Measurements from ENCODE around the gene KRTAP1-4.
"Not testable (repeated sequence)": the region's sequence is repeated elsewhere in the genome, so short reads cannot be mapped to it uniquely, and the experiment has no call there.

KRTAP1-4 gene

DNA sequence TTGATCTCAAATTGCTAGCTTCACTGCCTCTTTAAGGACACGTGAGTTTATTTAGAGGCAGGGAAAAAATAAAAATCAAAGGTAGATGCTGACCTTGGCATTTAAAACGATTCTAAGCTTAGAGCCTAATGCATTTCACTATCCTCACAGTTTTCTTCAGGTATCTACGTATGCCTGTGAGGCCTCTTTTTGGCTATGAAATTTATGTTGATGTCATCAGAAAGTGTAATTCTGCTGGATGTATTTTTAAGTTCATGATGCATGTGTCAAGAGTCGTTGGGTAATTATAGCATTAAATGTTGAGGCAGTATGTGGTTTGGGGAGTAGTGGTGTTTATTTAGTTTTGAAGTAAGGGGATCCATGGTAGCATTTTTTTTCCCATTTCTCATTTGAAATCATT lies 26.1 kb downstream of the KRTAP1-4 start:
- no peak for DNase-seq (ENCODE audit: extremely low read depth, low read depth)
- no peak overlapping the region for H3K4me3 ChIP-seq (replicated peaks; ENCODE audit: low read depth, low read length)
- TF ChIP-seq CTCF (IDR thresholded peaks at IDR 0.05; ENCODE audit: low read depth, low read length, missing control alignments) = no peak

- no peak overlapping the region for H3K4me3 ChIP-seq (replicated peaks; ENCODE audit: low read depth, low read length)
- DNase-seq (ENCODE audit: extremely low read depth, low read depth) = no peak
- TF ChIP-seq CTCF (IDR thresholded peaks at IDR 0.05; ENCODE audit: low read depth, low read length, missing control alignments) = no peak
Measured at GRCh38 chr17:41002814-41003213, 27.2 kb downstream of the KRTAP1-4 start.

DNA sequence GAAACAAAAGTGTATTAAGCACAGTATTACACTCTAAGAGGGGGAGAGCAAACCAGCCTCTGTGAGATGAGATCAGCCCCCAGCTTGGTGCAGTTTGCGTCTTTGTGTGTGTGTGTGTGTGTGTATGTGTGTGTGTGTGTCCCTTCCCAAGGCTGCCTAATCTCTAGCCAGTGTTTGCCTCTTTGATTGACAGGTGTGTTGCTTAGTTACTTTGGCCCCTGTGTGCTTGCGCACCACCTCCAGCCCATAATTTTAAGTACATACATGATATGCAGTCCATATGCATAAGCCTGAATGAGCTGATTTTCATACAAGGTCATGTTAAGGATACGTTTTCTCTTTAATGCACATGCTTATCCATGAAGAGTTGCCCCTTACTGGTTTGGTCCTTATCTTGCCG lies 28.2 kb downstream of the KRTAP1-4 start:
- TF ChIP-seq CTCF (IDR thresholded peaks at IDR 0.05; ENCODE audit: low read depth, low read length, missing control alignments) = no peak
- no peak overlapping the region for H3K4me3 ChIP-seq (replicated peaks; ENCODE audit: low read depth, low read length)
- no peak for DNase-seq (ENCODE audit: extremely low read depth, low read depth)

DNA sequence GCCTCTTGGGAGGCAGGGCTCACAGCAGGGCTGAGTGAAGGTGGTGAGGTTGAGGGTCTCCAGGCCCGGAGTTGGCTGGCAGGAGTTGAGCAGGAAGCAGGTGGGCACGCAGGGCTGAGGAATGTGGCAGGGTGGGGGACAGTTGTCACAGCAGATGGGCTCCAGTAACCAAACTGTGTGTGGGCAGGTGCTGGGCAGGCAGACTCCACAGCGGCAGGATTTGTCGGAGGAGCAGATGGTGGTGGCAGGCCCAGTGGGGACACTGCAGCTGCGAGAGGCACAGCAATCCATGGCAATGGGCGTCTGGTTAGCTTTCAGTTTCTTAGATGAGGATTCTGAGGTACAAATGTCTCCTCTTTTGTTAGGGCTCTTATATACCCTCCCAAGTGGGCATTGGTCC lies 30.4 kb downstream of the KRTAP1-4 start, which contains the start of gene KRTAP3-2:
TSS of gene KRTAP3-2 (minus strand) at position 344 of the 400 bp plus-strand sequence. CDS start at position 291, 53 bp downstream.
- H3K4me3 ChIP-seq (replicated peaks; ENCODE audit: low read depth, low read length); DNase-seq (ENCODE audit: extremely low read depth, low read depth): not testable (repeated sequence)

DNA sequence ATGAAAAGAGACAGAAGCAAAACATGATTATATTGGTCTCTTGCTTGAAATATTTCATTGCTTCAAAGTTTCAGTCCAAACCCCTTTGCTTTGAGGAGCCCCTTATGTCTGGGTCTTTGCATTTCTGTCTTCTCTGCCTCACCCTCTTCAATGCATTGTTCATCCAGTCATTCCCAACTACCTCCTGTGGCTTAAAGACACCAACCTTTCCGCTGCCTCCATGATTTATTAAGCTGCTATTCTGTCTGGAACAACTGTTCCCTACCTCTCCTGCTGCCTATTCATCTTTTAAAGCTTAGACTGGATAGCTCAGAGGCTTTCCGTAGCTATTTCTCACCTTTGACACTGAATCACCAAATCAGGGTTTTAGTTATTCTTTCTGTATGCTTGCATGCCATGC lies 32.6 kb downstream of the KRTAP1-4 start:
- TF ChIP-seq CTCF (IDR thresholded peaks at IDR 0.05; ENCODE audit: low read depth, low read length, missing control alignments) = no peak
- no peak for DNase-seq (ENCODE audit: extremely low read depth, low read depth)
- H3K4me3 ChIP-seq (replicated peaks; ENCODE audit: low read depth, low read length) = no peak overlapping the region

DNA sequence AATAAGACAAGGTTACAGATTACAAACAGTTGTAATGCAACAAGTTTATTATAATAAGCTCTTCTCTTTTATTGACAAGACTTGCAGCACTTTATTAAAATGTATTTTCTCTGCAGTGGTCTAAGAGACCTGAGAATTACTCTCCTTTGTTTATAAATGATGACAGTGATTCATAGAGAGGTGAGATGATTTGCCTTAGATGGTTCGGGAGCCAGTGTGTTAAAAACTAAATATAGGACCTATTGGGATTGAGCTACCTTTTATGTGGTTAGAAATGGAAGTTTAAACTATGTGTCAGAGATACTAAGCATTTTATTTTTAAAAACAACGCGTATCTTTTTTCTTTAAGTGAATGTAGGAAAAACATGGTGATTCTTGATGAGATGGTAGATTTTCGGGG lies 33.2 kb downstream of the KRTAP1-4 start:
- TF ChIP-seq CTCF (IDR thresholded peaks at IDR 0.05; ENCODE audit: low read depth, low read length, missing control alignments) = no peak
- H3K4me3 ChIP-seq (replicated peaks; ENCODE audit: low read depth, low read length) = no peak overlapping the region
- DNase-seq (ENCODE audit: extremely low read depth, low read depth) = no peak

DNA sequence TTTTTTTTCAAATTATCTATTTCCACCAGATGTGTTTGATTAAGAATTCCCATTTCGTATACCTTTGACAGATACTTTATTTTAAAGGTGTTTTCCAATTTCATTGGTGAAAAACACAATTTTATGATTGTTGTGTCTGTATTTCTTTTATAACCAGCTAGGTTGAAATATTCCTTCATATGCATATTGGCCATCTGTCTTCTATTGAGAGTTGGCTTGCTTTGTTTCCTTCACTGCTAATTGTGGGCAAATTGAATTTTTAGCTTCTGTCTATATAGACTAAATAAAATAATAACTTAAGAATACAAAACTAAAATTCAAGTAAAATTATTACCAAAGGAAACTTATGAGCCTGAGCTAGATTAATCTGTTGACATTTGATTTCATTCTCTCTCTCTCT lies 34.9 kb downstream of the KRTAP1-4 start:
- no peak overlapping the region for H3K4me3 ChIP-seq (replicated peaks; ENCODE audit: low read depth, low read length)
- no peak for DNase-seq (ENCODE audit: extremely low read depth, low read depth)
- TF ChIP-seq CTCF (IDR thresholded peaks at IDR 0.05; ENCODE audit: low read depth, low read length, missing control alignments) = no peak

Data from HFF-Myc (cell line).